Mucosa of descending colon (tissue), 3 donors: ENCODE measurements around the gene MAP3K21. TPM values are rescaled to one million over a fixed set of nuclear protein-coding genes. Genes with fewer than 3 reads are reported as not detected.

Experiments
- ATAC-seq: fragments of 200-7000 bp; cut with Tn5 transposase; one replicate; pipeline ENCODE4 v1.9.1; 2020; ENCODE audit warnings: mild to moderate bottlenecking, moderate library complexity
- DNase-seq, 3 donors: peaks; one replicate each; pipeline ENCODE4 v3.0.0-alpha.2; 2020
- H3K36me3 ChIP-seq: fragments of 200-600 bp; one replicate; pipeline ENCODE4 v1.8.0; 2021; ENCODE audit warnings: low read depth, mild to moderate bottlenecking
- H3K4me1 ChIP-seq: fragments of 200-600 bp; one replicate; pipeline ENCODE4 v1.8.0; 2021; ENCODE audit warnings: low read depth, mild to moderate bottlenecking
- H3K4me3 ChIP-seq: fragments of 200-600 bp; one replicate; pipeline ENCODE4 v1.8.0; 2021; ENCODE audit warnings: mild to moderate bottlenecking
- H3K9me3 ChIP-seq: fragments of 200-600 bp; one replicate; pipeline ENCODE4 v1.8.0; 2021; ENCODE audit warnings: mild to moderate bottlenecking
- CTCF ChIP-seq: fragments of 200-600 bp; IDR thresholded peaks from one replicate; pipeline ENCODE4 v1.8.0; 2022; ENCODE audit warnings: antibody characterized with exemption, mild to moderate bottlenecking
- intact Hi-C, 2 donors: fragments of 100-400 bp; cut with DNase I in 1 of 2; cut with micrococcal nuclease in 1 of 2; formaldehyde crosslinking; loops; one replicate each; pipeline versions ENCODE4 v1.11.0 to v1.11.1; 2022; cut with DNase I, micrococcal nuclease
- total RNA-seq, 3 donors: library from RNA; stranded (reverse); fragmentation: NEBNext Ultra II Directional in 2 of 3; extraction: Animal tissue kit (Norgen Biotek cat#: 25700) in 2 of 3; gene quantifications; one replicate each; pipeline versions ENCODE4 v1.2.1 to v1.2.4, GENCODE V29; 2021 to 2023
- donor health status: DM: no; HTN: no; CAD: no; lungs with moderate emphysema.
- donor health status: DM: no; HTN: no; CAD: no.
- donor health status: DM: no; HTN: yes; CAD: no.

MAP3K21 gene
- total RNA-seq, 3 donors from 2014 or later: 8.3 to 21.1 (median 12.6) TPM

- no peak for ATAC-seq
- Histone ChIP-seq H3K4me1 (no peaks in the 10 kb centered on the region), H3K9me3 (no peaks in the 10 kb centered on the region), H3K36me3 (no peaks in the 10 kb centered on the region), H3K4me3 (no peak overlapping the region)
- DNase-seq: no peak
- no peak for TF ChIP-seq CTCF
- intact Hi-C loops: no loop called here
These were observed 39.1 kb downstream of the MAP3K21 start for GRCh38 chr1:233366575-233366974.

- intact Hi-C loops: no loop called here
- no peak overlapping the region for H3K4me3 ChIP-seq
- ATAC-seq: peak; percentile 34
- H3K36me3 ChIP-seq: no peaks in the 10 kb centered on the region
- DNase-seq: peak in 1 of 3 donors; percentile 47
- no peaks in the 10 kb centered on the region for H3K4me1 ChIP-seq
- no peak for TF ChIP-seq CTCF
- H3K9me3 ChIP-seq: no peaks in the 10 kb centered on the region
These were observed 39.7 kb downstream of the MAP3K21 start for GRCh38 chr1:233367057-233367803.

GRCh38 chr1:233368106-233368788, 40.7 kb downstream of the MAP3K21 start:
- H3K4me3 ChIP-seq: no peak overlapping the region
- H3K36me3 ChIP-seq: no peaks in the 10 kb centered on the region
- no peaks in the 10 kb centered on the region for H3K9me3 ChIP-seq
- ATAC-seq (no peak), DNase-seq (no peak)
- intact Hi-C loops: no loop called here
- no peaks in the 10 kb centered on the region for H3K4me1 ChIP-seq
- no peak for TF ChIP-seq CTCF

- Histone ChIP-seq H3K4me3 (no peak overlapping the region), H3K36me3 (no peaks in the 10 kb centered on the region), H3K9me3 (no peaks in the 10 kb centered on the region), H3K4me1 (no peaks in the 10 kb centered on the region)
- TF ChIP-seq CTCF: no peak
- intact Hi-C loops: no loop called here
- ATAC-seq (no peak), DNase-seq (no peak)
These were observed 41.2 kb downstream of the MAP3K21 start for GRCh38 chr1:233368789-233369130.

- ATAC-seq: no peak
- no peak for TF ChIP-seq CTCF
These were observed 44.9 kb downstream of the MAP3K21 start for GRCh38 chr1:233372218-233373120.

More at GRCh38 chr1:233372218-233373120, 44.9 kb downstream of the MAP3K21 start:
- Histone ChIP-seq H3K4me3 (no peak overlapping the region), H3K4me1 (no peaks in the 10 kb centered on the region), H3K36me3 (no peaks in the 10 kb centered on the region), H3K9me3 (no peaks in the 10 kb centered on the region)
- DNase-seq: no peak
- intact Hi-C loops: no loop called here
